ENCODE measurements around the gene CCDC191.

DNA sequence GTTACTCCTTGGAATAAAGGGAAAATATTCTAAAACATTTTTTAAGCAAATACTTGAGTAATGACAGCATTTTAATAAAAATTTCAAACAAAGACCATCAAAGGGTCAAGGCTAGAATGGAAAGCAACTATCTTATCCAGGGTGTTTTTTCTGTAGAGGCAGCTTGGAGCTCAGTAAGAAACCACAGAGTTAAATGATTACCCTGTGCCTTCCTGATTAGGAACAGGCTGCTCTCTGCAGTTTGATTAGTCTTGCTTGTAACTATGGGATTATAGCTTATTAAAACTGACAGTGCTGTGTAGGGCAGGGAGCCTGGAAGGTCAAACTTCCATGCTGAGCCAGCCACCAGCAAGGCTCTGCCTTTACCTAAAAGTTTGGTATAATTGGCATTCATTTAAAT is 33.3 kb upstream of the CCDC191 start:
- TF ChIP-seq CTCF (conservative IDR thresholded peaks at IDR 0.05; ENCODE audit: low read depth, low read length) (no peak), MAZ (IDR thresholded peaks at IDR 0.05; ENCODE audit: borderline replicate concordance, low read depth, low read length) (no peak), RCOR1 (IDR thresholded peaks at IDR 0.05; ENCODE audit: insufficient replicate concordance, low read length) (no peak), CHD1 (IDR thresholded peaks at IDR 0.05; ENCODE audit: low read depth, low read length) (no peak)
- TF ChIP-seq, protein P1, sequence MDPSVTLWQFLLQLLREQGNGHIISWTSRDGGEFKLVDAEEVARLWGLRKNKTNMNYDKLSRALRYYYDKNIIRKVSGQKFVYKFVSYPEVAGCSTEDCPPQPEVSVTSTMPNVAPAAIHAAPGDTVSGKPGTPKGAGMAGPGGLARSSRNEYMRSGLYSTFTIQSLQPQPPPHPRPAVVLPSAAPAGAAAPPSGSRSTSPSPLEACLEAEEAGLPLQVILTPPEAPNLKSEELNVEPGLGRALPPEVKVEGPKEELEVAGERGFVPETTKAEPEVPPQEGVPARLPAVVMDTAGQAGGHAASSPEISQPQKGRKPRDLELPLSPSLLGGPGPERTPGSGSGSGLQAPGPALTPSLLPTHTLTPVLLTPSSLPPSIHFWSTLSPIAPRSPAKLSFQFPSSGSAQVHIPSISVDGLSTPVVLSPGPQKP (IDR thresholded peaks at IDR 0.05; ENCODE audit: borderline replicate concordance, low read depth, low read length), result no peak
